ENCODE results near the gene TSTD2.

The TSTD2 gene

DNA sequence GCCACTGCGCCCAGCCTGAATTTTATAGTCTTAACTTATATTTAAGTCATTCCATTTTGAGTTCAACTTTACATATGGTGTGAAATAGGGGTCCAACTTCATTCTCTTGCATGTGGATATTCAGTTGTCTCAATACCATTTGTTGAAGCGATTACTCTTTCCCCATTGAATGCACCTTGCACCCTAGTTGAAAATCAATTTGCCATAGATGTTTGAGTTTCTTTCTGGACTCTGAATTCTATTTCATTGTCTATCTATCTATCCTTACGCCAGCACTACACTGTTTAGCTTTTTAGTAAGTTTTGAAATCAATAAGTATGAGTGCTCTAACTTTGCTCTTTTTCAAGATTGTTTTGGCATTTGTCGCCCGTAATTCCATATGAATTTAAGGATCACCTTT lies 81.9 kb downstream of the TSTD2 start:
- H3K4me1 ChIP-seq (ENCODE audit: control insufficient read depth in 1 of 2, insufficient read depth in 2 of 2, low read length in 2 of 2), result no peaks in the 10 kb centered on the region
- H3K4me3 ChIP-seq (ENCODE audit: low read depth in 1 of 2, low read length in 2 of 2), result no peak overlapping the region
- H3K36me3 ChIP-seq (ENCODE audit: control insufficient read depth in 1 of 2, insufficient read depth in 2 of 2, low read length in 2 of 2), result peaks cover 4 to 7% of the 10 kb centered on the region in 2 donors
- no peaks in the 10 kb centered on the region for H3K9me3 ChIP-seq (ENCODE audit: control insufficient read depth in 1 of 2, low read length in 2 of 2)
- H3K27ac ChIP-seq (ENCODE audit: low read length), result no peak overlapping the region
- H3K27me3 ChIP-seq (ENCODE audit: low read depth, low read length), result no peaks in the 10 kb centered on the region

DNA sequence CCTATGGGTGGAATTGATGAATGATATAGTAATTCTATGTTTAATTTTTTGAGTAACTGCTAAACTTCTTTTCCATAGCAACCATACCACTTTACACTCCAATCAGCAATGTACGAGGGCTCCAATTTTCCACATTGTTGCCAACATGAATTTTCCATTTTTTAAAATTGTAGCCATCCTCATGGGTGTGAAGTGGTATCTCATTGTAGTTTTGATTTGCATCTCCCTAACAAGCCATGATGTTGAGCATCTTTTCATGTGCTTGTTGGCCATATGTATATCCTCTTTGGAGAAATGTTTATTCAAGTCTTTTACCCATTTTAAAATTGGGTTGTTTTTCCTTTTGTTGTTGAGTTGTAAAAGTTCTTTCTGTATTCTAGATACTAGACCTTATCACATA lies 82.8 kb downstream of the TSTD2 start:
- H3K36me3 ChIP-seq (ENCODE audit: control insufficient read depth in 1 of 2, insufficient read depth in 2 of 2, low read length in 2 of 2), result peaks cover 4 to 7% of the 10 kb centered on the region in 2 donors
- no peak overlapping the region for H3K27ac ChIP-seq (ENCODE audit: low read length)

More for the DNA sequence above, 82.8 kb downstream of the TSTD2 start:
- Histone ChIP-seq H3K27me3 (ENCODE audit: low read depth, low read length) (no peaks in the 10 kb centered on the region), H3K4me3 (ENCODE audit: low read depth in 1 of 2, low read length in 2 of 2) (no peak overlapping the region), H3K9me3 (ENCODE audit: control insufficient read depth in 1 of 2, low read length in 2 of 2) (no peaks in the 10 kb centered on the region), H3K4me1 (ENCODE audit: control insufficient read depth in 1 of 2, insufficient read depth in 2 of 2, low read length in 2 of 2) (peaks cover 0 to 2% of the 10 kb centered on the region in 2 donors)
